Gastrocnemius medialis (tissue), 4 donors: ENCODE results near the gene MARCHF10. TPM values are rescaled to one million over a fixed set of nuclear protein-coding genes. Genes with fewer than 3 reads are reported as not detected.

Experiments used
- ATAC-seq, 2 donors: fragments of 150-250 bp; one replicate each; pipeline ENCODE4 v1.9.1; 2016
- DNase-seq, 2 donors: peaks; one replicate each; pipeline ENCODE4 v3.0.0-alpha.2; 2019
- H3K27ac ChIP-seq, 4 donors: fragments of 200-600 bp; sonication (generic); 1 replicate in 1 of 4; 2 replicates in 3 of 4; pipeline ENCODE4 v1.5.1; 2016 to 2018; ENCODE audit warnings: mild to moderate bottlenecking in 2 of 4, moderate library complexity in 1 of 4
- H3K27me3 ChIP-seq, 3 donors: fragments of 200-600 bp; sonication (generic) in 2 of 3; 1 replicate in 1 of 3; 2 replicates in 2 of 3; pipeline versions ENCODE4 v1.5.1 to v1.6.0; 2016 to 2019; ENCODE audit warnings: mild to moderate bottlenecking in 1 of 3, moderate library complexity in 1 of 3
- H3K36me3 ChIP-seq, 2 donors: fragments of 200-600 bp; sonication (generic) in 1 of 2; one replicate each; pipeline ENCODE4 v1.5.1; 2017 to 2018
- H3K4me1 ChIP-seq, 2 donors: fragments of 200-600 bp; sonication (generic) in 1 of 2; one replicate each; pipeline ENCODE4 v1.5.1; 2016 to 2017; ENCODE audit warnings: mild to moderate bottlenecking in 2 of 2
- H3K4me3 ChIP-seq, 4 donors: fragments of 200-600 bp; sonication (generic) in 3 of 4; 1 replicate in 1 of 4; 2 replicates in 3 of 4; pipeline ENCODE4 v1.5.1; 2016 to 2019; ENCODE audit warnings: mild to moderate bottlenecking in 2 of 4
- H3K9me3 ChIP-seq, 3 donors: fragments of 200-600 bp; sonication (generic) in 2 of 3; 1 replicate in 1 of 3; 2 replicates in 2 of 3; pipeline ENCODE4 v1.5.1; 2016 to 2019
- POLR2A ChIP-seq, 2 donors: fragments of 450-650 bp; IDR thresholded peaks; one replicate each; pipeline ENCODE4 v1.6.1; 2017; ENCODE audit warnings: antibody characterized with exemption in 2 of 2, mild to moderate bottlenecking in 2 of 2, moderate library complexity in 2 of 2
- in situ Hi-C, 4 donors: fragments of 200-750 bp; cut with MboI; loops; one replicate each; pipeline versions ENCODE4 v1.15.0 to v1.8.0; 2017; ENCODE audit warnings: low sequenced_read_pairs in 4 of 4
- intact Hi-C: fragments of 100-400 bp; cut with DNase I; formaldehyde crosslinking; loops from one replicate; pipeline ENCODE4 v1.15.1; 2023; ENCODE audit warnings: low total_unique reads
- total RNA-seq, 4 donors: library from RNA; depleted of rRNA; stranded (reverse); fragments of >200 nt; gene quantifications; one replicate each; pipeline versions ENCODE4 v1.1.0 to v1.2.3, GENCODE V29; 2016
- TF ChIP-seq, protein P1 (sequence below), 5 experiments: fragments of 450-650 bp in 3 of 5; fragments of 200-600 bp in 2 of 5; sonication (generic) in 2 of 5; IDR thresholded peaks in 4 of 5; conservative IDR thresholded peaks in 1 of 5; 1 replicate in 4 of 5; 2 replicates in 1 of 5; pipeline ENCODE4 v1.5.1; 2016 to 2019; ENCODE audit warnings: antibody characterized with exemption in 5 of 5, mild to moderate bottlenecking in 3 of 5, moderate library complexity in 3 of 5

MARCHF10 gene
- total RNA-seq, 4 donors from 2014 or later: not detected

DNA sequence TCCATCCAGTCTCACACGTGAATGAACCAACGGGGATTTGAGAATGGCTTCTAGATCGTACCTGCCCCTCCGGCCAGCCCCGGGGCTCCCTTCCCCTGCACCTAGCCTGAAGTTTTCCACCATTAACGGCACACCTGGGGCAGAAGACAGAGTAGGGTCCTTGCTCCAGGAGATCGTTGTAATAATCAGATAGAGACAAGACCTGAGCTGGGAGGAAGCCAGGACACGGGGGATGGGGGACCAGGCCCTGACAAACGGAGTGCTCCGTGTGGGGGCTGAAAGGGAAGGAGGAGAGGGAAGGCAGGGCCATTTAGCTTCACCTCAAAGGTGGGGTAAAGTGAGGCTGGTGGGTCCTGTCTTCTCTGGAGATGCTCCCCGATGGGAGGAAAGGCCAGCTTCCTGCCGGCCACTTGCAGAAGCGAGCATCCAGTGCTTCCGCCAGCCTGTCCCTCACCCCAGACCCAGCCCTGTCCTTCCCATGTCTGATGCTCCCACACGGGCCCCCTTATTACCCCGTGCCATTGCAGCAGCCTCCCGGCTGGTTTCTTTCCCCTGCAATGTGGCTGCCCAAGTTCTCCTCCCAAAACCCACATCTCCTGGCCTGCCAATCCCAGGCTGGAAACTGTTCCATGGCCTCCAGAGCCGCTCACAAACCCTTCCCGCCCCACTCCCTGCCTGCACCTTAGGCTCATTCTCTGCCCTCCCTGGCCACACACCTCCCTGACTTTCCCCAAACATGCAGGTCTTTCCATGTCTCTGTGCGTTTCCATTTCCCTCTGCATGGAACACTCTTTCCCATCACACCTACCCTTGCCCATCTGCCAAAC lies 101.3 kb downstream of the MARCHF10 start:
- ATAC-seq (no peak), DNase-seq (no peak)
- Histone ChIP-seq H3K4me3 (no peak overlapping the region), H3K9me3 (no peaks in the 10 kb centered on the region), H3K36me3 (no peaks in the 10 kb centered on the region), H3K27ac (no peak overlapping the region), H3K4me1 (peaks cover 0 to 5% of the 10 kb centered on the region in 2 donors), H3K27me3 (peaks cover 6 to 12% (median 10%) of the 10 kb centered on the region in 3 donors)
- TF ChIP-seq, protein P1, sequence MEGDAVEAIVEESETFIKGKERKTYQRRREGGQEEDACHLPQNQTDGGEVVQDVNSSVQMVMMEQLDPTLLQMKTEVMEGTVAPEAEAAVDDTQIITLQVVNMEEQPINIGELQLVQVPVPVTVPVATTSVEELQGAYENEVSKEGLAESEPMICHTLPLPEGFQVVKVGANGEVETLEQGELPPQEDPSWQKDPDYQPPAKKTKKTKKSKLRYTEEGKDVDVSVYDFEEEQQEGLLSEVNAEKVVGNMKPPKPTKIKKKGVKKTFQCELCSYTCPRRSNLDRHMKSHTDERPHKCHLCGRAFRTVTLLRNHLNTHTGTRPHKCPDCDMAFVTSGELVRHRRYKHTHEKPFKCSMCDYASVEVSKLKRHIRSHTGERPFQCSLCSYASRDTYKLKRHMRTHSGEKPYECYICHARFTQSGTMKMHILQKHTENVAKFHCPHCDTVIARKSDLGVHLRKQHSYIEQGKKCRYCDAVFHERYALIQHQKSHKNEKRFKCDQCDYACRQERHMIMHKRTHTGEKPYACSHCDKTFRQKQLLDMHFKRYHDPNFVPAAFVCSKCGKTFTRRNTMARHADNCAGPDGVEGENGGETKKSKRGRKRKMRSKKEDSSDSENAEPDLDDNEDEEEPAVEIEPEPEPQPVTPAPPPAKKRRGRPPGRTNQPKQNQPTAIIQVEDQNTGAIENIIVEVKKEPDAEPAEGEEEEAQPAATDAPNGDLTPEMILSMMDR (IDR thresholded peaks at IDR 0.05 in 4 of 5, conservative IDR thresholded peaks at IDR 0.05 in 1 of 5): no peak
- TF ChIP-seq POLR2A (IDR thresholded peaks at IDR 0.05): no peak
- intact Hi-C loops: no loop called here
- in situ Hi-C loops: loop anchor here in 3 of 4 donors (5.0 to 25.0 kb wide), 4 partner anchors 255 to 705 kb away; partner anchors contain the start of gene TANC2 (in 2 of the 3)

DNA sequence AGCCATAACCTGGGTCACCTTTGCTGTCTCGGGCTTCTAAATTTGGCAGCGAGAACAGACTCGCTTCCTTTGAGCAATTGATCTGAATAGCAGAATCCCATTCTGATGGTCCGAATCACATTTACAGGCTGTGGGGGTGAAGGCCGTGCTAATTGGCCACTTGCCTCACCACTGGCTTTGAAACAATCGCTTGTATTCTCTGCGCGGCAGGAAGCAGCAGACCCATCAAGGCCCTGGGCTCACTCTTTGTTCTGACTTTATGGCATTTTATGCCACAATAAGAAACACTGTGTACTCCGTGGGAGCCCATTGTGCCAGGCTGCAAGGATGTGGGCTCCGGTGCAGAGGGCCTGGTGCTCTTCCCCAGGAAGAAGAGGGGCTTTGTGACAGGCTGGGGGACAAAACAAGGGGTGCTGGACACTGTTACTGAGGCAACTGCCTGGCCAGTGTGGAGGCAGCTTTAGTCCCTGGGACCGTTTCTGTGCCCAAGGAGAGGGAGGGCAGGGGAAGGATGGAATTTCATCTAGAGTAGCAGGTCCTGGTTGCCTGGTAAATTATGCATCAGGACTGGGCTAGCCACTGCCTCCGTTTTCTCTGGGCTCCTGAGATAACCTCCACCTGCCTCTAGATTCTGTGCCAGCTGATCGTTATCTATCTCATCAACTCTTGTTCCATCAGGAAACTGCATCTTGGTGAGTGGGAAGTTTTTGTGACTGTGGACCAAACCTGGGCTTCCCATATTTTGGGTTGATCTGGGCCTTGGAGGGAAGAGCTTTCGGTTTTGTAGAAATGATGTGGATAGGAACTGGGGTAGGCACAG lies 102.1 kb downstream of the MARCHF10 start:
- peaks cover 0 to 5% of the 10 kb centered on the region in 2 donors for H3K4me1 ChIP-seq
- intact Hi-C loops: no loop called here
- ATAC-seq (no peak), DNase-seq (no peak)
- H3K27ac ChIP-seq: no peak overlapping the region
- H3K36me3 ChIP-seq: no peaks in the 10 kb centered on the region
- no peaks in the 10 kb centered on the region for H3K9me3 ChIP-seq
- H3K4me3 ChIP-seq: no peak overlapping the region
- in situ Hi-C loops: loop anchor here in 3 of 4 donors (5.0 to 25.0 kb wide), 4 partner anchors 256 to 706 kb away; partner anchors contain the start of gene TANC2 (in 2 of the 3)
- H3K27me3 ChIP-seq: peaks cover 6 to 12% (median 10%) of the 10 kb centered on the region in 3 donors
- TF ChIP-seq POLR2A (IDR thresholded peaks at IDR 0.05): no peak
- TF ChIP-seq, protein P1 (IDR thresholded peaks at IDR 0.05 in 4 of 5, conservative IDR thresholded peaks at IDR 0.05 in 1 of 5): no peak

DNA sequence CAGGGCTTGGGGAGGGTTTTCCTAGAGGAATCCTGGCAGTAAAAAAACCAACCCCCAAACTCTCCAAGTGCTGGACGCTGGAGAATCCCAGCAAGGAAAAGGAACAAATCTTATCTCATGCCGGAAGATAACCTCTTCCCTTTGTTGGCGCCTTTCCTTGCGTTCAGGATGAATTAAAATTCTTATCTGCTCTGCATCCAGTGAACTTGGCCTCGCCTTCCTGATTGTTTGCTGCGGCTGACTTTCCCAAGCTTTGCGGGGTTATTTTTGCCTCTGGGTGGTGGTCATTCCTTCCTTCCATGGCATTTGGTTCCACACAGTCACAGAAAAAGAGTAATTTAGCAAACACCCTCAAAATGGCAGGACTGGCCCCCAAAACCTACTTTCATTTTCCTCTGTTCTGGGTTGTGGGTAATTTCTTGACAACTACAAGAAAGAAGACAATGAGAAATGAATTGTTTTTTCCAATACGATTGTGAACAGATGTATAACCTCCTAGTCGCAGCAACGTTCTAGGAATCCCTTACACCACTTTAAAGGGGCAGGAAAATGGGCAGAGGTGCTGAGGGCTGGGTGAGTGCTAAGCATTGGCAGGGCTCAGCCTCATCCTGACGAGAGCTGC lies 102.8 kb downstream of the MARCHF10 start:
- Histone ChIP-seq H3K36me3 (no peaks in the 10 kb centered on the region), H3K9me3 (no peaks in the 10 kb centered on the region), H3K4me1 (peaks cover 0 to 5% of the 10 kb centered on the region in 2 donors), H3K27ac (peak overlapping the region in 2 of 4 donors; percentile 33 to 50), H3K4me3 (peak overlapping the region in 2 of 4 donors; percentile 49 to 57), H3K27me3 (peaks cover 6 to 12% (median 10%) of the 10 kb centered on the region in 3 donors)
- in situ Hi-C loops (loop anchor here in 3 of 4 donors (5.0 to 25.0 kb wide), 4 partner anchors 257 to 707 kb away; partner anchors contain the start of gene TANC2 (in 2 of the 3)), intact Hi-C loops (no loop called here)
- DNase-seq (no peak), ATAC-seq (no peak)
- TF ChIP-seq, protein P1 (IDR thresholded peaks at IDR 0.05 in 4 of 5, conservative IDR thresholded peaks at IDR 0.05 in 1 of 5): no peak
- no peak for TF ChIP-seq POLR2A (IDR thresholded peaks at IDR 0.05)

DNA sequence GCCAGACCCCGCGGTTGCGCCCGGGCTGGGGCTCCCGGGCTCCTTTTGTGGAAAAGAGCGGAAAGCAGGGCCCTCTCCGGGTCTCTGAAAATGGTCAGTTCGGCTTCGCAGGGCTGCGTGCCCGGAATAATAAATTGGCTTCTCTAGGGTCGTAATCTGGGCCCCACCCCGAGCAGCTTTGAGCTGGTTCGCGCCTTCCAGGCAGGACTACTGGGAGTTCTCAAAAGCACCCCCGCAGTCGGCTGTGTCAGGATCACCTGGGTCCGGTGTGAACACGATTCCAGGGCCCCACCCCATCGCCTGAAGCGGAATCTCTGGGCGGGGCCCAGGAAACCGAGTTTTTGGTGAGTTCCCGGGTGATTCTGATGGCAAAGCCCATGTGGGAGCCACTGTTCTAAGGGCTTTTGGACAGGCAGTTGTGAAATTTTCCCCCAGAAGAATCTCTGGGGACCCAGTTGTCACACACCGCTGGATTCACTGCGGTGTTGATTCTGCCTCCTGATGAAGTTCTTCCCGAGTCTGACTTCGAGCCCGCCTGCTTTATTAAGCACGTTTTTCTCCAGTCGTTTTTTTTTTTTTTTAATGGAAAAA lies 103.6 kb downstream of the MARCHF10 start:
- TF ChIP-seq, protein P1 (IDR thresholded peaks at IDR 0.05 in 4 of 5, conservative IDR thresholded peaks at IDR 0.05 in 1 of 5): no peak
- TF ChIP-seq POLR2A (IDR thresholded peaks at IDR 0.05): no peak
- in situ Hi-C loops (loop anchor here in 3 of 4 donors (5.0 to 25.0 kb wide), 4 partner anchors 258 to 708 kb away; partner anchors contain the start of gene TANC2 (in 3 of the 3)), intact Hi-C loops (no loop called here)
- Histone ChIP-seq H3K4me3 (peak overlapping the region; percentile 35 to 57 (median 52)), H3K27me3 (peaks cover 6 to 12% (median 10%) of the 10 kb centered on the region in 3 donors), H3K4me1 (peaks cover 0 to 5% of the 10 kb centered on the region in 2 donors), H3K9me3 (no peaks in the 10 kb centered on the region), H3K36me3 (no peaks in the 10 kb centered on the region), H3K27ac (peak overlapping the region in 3 of 4 donors; percentile 30 to 33 (median 31))
- ATAC-seq (peak in 1 of 2 donors; percentile 29), DNase-seq (no peak)
